ENCODE data around the gene HLA-E.
A peak's percentile ranks its signal among the peaks of the same experiment; 100 is the strongest.
"Not testable (repeated sequence)": the region's sequence is repeated elsewhere in the genome, so short reads cannot be mapped to it uniquely, and the experiment has no call there.

- TF ChIP-seq CTCF (IDR thresholded peaks at IDR 0.05), result peak; percentile 76 to 80 (median 79)
- TF ChIP-seq POLR2A (IDR thresholded peaks at IDR 0.05), result not testable (repeated sequence)
Measured at GRCh38 chr6:30481965-30482644, 7.2 kb upstream of the HLA-E start.

Data from uterus (tissue), 2 donors.